GM12864 (cell line): ENCODE measurements around the gene ACTL10.

Source experiments
- DNase-seq: peaks from one replicate; pipeline ENCODE4 v3.0.0-alpha.2; 2011; ENCODE audit warnings: low read depth
- H3K4me3 ChIP-seq: 2 replicates; pipeline ENCODE4 v1.5.1; 2011; ENCODE audit warnings: mild to moderate bottlenecking, low read depth, low read length, control low read depth
- TF ChIP-seq, protein P1 (sequence below): IDR thresholded peaks from 2 replicates; pipeline ENCODE4 v1.5.1; 2011; ENCODE audit warnings: low read depth, mild to moderate bottlenecking, moderate library complexity, low read length, control low read depth, inconsistent platforms; ENCODE audit errors: missing control alignments

Gene ACTL10

DNA sequence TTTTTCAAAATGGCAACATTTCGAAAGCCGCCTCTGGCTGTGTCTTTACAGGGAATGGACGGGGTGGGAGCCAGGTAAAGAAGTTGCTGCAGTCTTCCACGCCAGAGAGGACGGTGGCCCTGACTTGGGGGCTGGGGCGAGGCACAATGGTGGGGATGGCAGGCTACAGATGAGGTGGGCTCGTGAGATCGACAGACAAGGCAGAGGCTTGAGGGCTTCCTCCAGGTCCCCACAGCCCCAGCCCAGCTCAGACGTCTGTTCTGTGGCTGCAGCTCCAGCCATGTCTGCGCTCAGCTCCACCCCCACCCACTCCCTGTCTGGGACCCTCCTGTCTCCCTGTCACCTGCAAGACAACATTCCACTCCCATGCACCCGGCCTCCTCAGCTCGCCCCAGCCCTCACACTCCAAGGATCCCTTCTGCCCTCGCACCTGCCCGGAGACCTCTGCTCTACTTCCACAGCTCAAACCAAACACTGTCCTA lies 12.0 kb upstream of the ACTL10 start:
- no peak for DNase-seq
- TF ChIP-seq, protein P1, sequence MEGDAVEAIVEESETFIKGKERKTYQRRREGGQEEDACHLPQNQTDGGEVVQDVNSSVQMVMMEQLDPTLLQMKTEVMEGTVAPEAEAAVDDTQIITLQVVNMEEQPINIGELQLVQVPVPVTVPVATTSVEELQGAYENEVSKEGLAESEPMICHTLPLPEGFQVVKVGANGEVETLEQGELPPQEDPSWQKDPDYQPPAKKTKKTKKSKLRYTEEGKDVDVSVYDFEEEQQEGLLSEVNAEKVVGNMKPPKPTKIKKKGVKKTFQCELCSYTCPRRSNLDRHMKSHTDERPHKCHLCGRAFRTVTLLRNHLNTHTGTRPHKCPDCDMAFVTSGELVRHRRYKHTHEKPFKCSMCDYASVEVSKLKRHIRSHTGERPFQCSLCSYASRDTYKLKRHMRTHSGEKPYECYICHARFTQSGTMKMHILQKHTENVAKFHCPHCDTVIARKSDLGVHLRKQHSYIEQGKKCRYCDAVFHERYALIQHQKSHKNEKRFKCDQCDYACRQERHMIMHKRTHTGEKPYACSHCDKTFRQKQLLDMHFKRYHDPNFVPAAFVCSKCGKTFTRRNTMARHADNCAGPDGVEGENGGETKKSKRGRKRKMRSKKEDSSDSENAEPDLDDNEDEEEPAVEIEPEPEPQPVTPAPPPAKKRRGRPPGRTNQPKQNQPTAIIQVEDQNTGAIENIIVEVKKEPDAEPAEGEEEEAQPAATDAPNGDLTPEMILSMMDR = no peak
- no peak overlapping the region for H3K4me3 ChIP-seq

DNA sequence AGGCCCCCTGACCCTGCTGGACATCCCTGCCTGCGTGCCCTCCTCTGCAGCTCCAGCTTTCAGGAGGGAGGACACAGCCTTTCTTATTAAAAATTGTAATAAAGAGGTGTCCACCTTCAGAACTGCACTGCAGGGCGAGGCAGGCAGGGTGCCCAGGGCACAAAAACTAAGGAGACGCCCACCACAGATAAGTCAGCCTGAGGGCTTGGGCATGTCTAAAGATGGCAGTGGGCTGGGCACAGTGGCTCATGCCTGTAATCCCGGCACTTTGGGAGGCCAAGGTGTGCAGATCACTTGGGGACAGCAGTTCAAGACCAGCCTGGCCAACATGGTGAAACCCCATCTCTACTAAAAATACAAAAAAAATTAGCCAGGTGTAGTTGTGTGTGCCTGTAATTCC lies 11.6 kb upstream of the ACTL10 start:
- H3K4me3 ChIP-seq = no peak overlapping the region
- no peak for DNase-seq
- TF ChIP-seq, protein P1 = no peak

DNA sequence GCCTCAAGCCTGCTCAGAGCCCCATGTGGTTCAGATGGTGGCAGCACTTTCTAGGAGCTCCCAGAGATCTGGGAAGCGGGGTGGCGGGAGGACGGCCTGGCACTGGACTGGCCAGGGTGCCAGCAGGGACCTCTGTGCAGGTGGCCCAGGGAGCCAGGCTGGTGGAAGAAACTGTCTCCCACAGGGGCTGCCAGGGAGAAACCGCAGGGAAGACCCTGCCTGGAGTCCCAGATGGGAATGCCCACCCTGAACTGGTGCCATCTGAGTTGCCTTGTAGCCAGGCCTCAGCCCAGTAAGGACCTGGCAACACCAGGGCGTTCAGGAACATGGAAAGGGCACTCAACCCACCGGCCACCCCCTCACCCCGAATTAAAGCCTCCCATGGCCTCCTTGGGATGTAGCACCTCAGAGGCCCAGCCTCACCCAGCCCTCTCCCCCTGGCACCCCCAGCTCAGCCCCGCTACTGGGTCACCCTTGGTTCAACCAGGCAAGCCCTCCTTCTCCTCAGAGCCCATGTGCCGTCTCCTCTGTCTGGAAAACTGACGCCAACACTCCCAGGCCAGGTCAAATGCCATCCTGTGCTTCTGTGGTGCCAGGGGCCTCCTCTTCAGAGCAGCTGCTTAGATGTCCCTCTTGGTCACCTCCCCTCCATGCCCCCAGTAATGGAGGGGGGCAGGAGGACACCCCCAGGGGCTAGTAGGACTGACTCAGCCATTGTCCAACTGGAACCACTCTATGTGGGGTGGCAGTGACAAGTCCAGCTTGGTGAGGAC lies 10.5 kb upstream of the ACTL10 start:
- H3K4me3 ChIP-seq = no peak overlapping the region
- no peak for DNase-seq
- TF ChIP-seq, protein P1 = no peak

DNA sequence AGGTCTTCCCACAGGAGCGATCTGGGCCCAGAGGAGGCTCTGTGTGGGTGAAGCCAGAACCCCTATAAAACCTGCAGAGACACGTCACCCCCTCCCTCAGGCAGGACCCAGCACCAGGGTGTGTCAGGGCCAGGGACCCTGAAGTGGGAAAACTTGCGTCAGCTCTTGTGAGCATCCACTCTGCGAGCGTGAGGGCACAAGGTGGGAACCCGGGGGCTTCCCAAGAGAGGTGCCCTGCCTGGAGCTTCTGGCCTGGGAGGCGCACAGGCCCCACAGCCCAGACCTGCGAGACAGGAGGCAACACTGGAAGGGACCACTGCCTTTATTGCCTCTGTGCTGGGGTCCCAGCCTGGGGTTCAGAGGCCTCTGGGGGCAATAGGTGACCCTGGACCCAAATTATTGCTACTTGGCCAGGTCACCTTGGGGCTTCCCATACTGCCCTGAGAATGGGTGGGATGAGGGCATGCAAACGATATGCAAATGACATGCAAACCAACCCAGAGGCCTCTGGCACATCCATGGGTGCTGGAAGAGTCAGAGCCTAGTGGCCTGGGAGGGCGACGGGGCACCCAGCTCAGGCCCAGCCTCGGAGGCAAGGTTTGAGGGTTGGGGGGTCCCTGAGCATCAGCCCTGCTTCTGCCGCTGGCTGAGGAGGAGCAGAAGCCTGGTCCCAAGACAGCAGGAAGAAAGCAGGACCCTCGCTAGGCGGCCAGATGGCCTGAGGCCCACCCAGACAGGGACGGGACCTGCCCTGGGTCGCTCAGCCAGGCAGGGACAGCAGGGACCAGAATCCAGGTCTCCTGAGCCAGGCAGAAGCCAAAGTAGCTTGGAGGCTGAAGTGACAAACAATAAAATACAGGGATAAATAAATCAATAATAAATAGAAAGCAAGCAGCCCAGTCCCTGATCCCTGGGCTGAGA lies 9.7 kb upstream of the ACTL10 start:
- TF ChIP-seq, protein P1 = no peak
- no peak overlapping the region for H3K4me3 ChIP-seq
- DNase-seq = no peak

DNA sequence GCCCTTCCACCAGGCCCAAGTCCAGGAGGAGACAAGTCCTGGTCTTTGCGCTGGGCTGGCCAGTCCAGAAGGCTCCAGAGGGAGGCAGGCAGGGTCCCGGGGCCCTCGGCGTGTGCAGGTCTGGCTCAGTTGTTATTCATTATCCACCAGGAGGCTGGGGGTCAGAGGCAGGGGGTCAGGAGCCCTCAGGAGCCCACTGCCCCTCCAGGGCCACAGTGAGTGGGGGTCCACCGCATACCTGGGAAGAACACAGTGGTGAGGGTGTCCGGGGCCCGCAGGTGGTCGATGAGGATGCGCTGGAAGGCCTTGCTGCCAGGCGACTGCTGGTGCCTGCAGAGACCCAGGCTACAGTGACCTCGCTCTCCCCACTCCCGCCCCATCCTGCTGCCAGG lies 9.0 kb upstream of the ACTL10 start:
- TF ChIP-seq, protein P1 = no peak
- no peak for DNase-seq
- H3K4me3 ChIP-seq = no peak overlapping the region

DNA sequence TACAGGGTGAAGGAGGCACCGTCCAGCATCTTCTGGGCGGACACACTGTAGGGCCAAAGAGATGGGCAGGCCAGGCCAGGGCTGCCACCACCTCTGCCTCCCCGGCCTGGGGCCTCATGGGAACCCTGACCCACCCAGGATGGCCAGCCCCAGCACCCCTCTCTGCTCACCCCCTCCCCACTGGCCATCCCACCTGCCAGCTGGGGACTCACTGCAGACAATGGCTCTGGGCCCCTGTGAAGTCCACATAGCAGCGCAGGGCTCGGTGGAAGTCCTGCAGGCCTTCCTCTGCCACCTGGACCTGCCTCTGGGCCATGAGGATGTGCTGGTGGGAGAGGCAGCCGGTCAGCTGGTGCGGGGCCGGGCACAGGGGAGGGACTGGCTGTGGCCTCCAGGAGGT lies 8.2 kb upstream of the ACTL10 start:
- H3K4me3 ChIP-seq = no peak overlapping the region
- no peak for DNase-seq
- TF ChIP-seq, protein P1 = no peak
